Fibroblast of pulmonary artery (primary cell): ENCODE data around the gene PCDHAC1.

ENCODE experiments used
- DNase-seq: peaks from one replicate; pipeline ENCODE4 v3.0.0-alpha.2; 2010; ENCODE audit warnings: low read depth
- H3K4me3 ChIP-seq: replicated peaks from 2 replicates; pipeline ENCODE4 v1.5.1; 2011; ENCODE audit warnings: low read depth, mild to moderate bottlenecking, control low read depth, low read length, moderate library complexity
- CTCF ChIP-seq: IDR thresholded peaks from 2 replicates; pipeline ENCODE4 v1.5.1; 2011; ENCODE audit warnings: mild to moderate bottlenecking, control low read depth, low read length, inconsistent platforms; ENCODE audit errors: missing control alignments

PCDHAC1 gene

GRCh38 chr5:140951636-140952035 lies 25.5 kb downstream of the PCDHAC1 start:
- no peak for TF ChIP-seq CTCF
- H3K4me3 ChIP-seq, result no peak overlapping the region
- DNase-seq, result no peak

- no peak for TF ChIP-seq CTCF
- H3K4me3 ChIP-seq, result no peak overlapping the region
- no peak for DNase-seq
Observed at GRCh38 chr5:140953234-140953633, 27.1 kb downstream of the PCDHAC1 start.

DNA sequence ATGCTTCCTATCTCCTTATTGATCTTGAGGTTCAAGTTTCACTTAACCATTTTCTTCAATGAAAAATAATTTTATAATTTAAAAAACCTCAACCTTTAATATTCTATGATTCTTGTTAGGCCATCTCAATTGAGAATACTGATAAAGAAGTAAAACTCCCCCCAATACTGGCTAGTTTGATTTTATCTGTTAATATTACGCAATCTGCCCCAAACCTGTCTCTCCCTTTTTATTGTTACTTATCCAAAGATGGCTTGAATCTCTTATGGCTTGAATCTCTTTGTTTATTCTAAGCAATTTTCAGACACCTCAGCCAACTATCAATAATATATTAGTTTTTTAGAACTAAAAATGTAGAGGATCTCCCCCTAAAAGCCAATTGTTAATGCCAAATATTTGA lies 36.1 kb downstream of the PCDHAC1 start:
- no peak for TF ChIP-seq CTCF
- no peak for DNase-seq
- H3K4me3 ChIP-seq, result no peak overlapping the region

GRCh38 chr5:140964356-140964755 lies 38.3 kb downstream of the PCDHAC1 start:
- no peak for DNase-seq
- TF ChIP-seq CTCF, result no peak
- no peak overlapping the region for H3K4me3 ChIP-seq

DNA sequence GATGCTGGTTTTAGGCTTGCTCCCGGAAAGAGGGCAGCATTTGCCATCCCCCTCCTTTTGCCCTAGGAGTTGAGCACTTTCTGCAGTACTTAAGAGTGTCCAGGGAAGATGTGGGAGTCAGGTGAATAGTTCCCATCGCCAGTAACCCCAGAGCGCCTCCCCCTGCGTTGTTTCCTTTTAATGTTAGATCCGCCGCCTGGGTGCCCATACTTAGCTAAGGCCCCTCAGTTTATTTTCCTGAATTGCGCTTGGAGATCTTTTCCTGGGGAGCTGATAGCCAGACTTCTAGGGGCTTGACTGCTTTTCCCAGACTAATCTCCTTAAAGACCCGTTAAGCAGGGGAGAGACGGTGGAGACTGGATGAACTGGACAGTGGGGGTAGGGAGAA lies 39.8 kb downstream of the PCDHAC1 start:
- TF ChIP-seq CTCF, result no peak
- peak overlapping the region; percentile 46 for H3K4me3 ChIP-seq
- no peak for DNase-seq

GRCh38 chr5:140966293-140967225 lies 40.5 kb downstream of the PCDHAC1 start, which contains the start of gene PCDHAC2:
Gene PCDHAC2 (plus strand): TSS chr5:140966476. CDS start chr5:140966767, 291 bp downstream.
- peak; percentile 21 for DNase-seq
- peak within 1 kb of the TSS; percentile 46 for H3K4me3 ChIP-seq
- no peak for TF ChIP-seq CTCF
